Esophagus muscularis mucosa (tissue), 4 donors: ENCODE measurements around the gene LCN1. TPM values are rescaled to one million over a fixed set of nuclear protein-coding genes. Genes with fewer than 3 reads are reported as not detected.

Experiments
- DNase-seq: peaks from one replicate; pipeline ENCODE4 v3.0.0-alpha.2; 2017; ENCODE audit errors: extremely low spot score
- H3K27ac ChIP-seq, 4 donors: fragments of 200-600 bp; sonication (generic); replicated peaks in 1 of 4; 1 replicate in 3 of 4; 2 replicates in 1 of 4; pipeline ENCODE4 v1.5.1; 2016 to 2019; ENCODE audit warnings: mild to moderate bottlenecking in 1 of 4
- H3K27me3 ChIP-seq, 4 donors: fragments of 200-600 bp; sonication (generic); one replicate each; pipeline versions ENCODE4 v1.5.1 to v1.6.0; 2016 to 2019
- H3K36me3 ChIP-seq, 4 donors: fragments of 200-600 bp; sonication (generic); one replicate each; pipeline ENCODE4 v1.5.1; 2016 to 2019
- H3K4me1 ChIP-seq, 4 donors: fragments of 200-600 bp; sonication (generic); one replicate each; pipeline ENCODE4 v1.5.1; 2016 to 2019
- H3K4me3 ChIP-seq, 4 donors: fragments of 200-600 bp; sonication (generic); 1 replicate in 2 of 4; 2 replicates in 2 of 4; pipeline ENCODE4 v1.5.1; 2016 to 2019; ENCODE audit warnings: mild to moderate bottlenecking in 4 of 4, moderate library complexity in 1 of 4
- H3K9me3 ChIP-seq, 4 donors: fragments of 200-600 bp; sonication (generic); 1 replicate in 3 of 4; 2 replicates in 1 of 4; pipeline ENCODE4 v1.5.1; 2016 to 2019
- CTCF ChIP-seq, 3 experiments: fragments of 200-600 bp in 2 of 3; fragments of 450-650 bp in 1 of 3; sonication (generic) in 2 of 3; IDR thresholded peaks; one replicate each; pipeline ENCODE4 v1.5.1; 2017 to 2019; ENCODE audit warnings: antibody characterized with exemption in 3 of 3, mild to moderate bottlenecking in 2 of 3, moderate library complexity in 1 of 3
- EP300 ChIP-seq: sonication (generic); formaldehyde crosslinking; IDR thresholded peaks from one replicate; pipeline ENCODE4 v1.6.1; 2017; ENCODE audit warnings: antibody characterized with exemption
- POLR2A ChIP-seq: fragments of 450-650 bp; IDR thresholded peaks from one replicate; pipeline ENCODE4 v1.6.1; 2017; ENCODE audit warnings: antibody characterized with exemption, moderate library complexity, mild to moderate bottlenecking, low read depth
- POLR2AphosphoS5 ChIP-seq, 2 donors: sonication (generic); formaldehyde crosslinking; IDR thresholded peaks; one replicate each; pipeline ENCODE4 v1.6.1; 2017; ENCODE audit warnings: antibody characterized with exemption in 2 of 2
- WGBS: methylation state at CpG from one replicate; pipeline ENCODE4 v1.1.5; 2018; 5-methylcytosine and 5-hydroxymethylcytosine counted together
- intact Hi-C: fragments of 100-400 bp; cut with DNase I; formaldehyde crosslinking; loops from one replicate; pipeline ENCODE4 v1.15.1; 2023
- total RNA-seq, 4 donors: library from RNA; depleted of rRNA; stranded (reverse); fragments of >200 nt; gene quantifications; one replicate each; pipeline versions ENCODE4 v1.1.0 to v1.2.1, GENCODE V29; 2016

The LCN1 gene
- total RNA-seq, 4 donors from 2014 or later = not detected

- H3K27ac ChIP-seq = no peak overlapping the region
- DNase-seq = no peak
- 48% methylated on average over 10 of the region's 11 CpGs for WGBS
- H3K4me3 ChIP-seq = no peak overlapping the region
- TF ChIP-seq EP300 = no peak
- no peaks in the 10 kb centered on the region for H3K4me1 ChIP-seq
- H3K36me3 ChIP-seq = no peaks in the 10 kb centered on the region
- peaks cover 0 to 12% (median 0%) of the 10 kb centered on the region in 4 donors for H3K9me3 ChIP-seq
- intact Hi-C loops = no loop called here
- peaks cover 0 to 50% (median 0%) of the 10 kb centered on the region in 4 donors for H3K27me3 ChIP-seq
Observed at GRCh38 chr9:135559606-135560005, 38.4 kb downstream of the LCN1 start.

DNA sequence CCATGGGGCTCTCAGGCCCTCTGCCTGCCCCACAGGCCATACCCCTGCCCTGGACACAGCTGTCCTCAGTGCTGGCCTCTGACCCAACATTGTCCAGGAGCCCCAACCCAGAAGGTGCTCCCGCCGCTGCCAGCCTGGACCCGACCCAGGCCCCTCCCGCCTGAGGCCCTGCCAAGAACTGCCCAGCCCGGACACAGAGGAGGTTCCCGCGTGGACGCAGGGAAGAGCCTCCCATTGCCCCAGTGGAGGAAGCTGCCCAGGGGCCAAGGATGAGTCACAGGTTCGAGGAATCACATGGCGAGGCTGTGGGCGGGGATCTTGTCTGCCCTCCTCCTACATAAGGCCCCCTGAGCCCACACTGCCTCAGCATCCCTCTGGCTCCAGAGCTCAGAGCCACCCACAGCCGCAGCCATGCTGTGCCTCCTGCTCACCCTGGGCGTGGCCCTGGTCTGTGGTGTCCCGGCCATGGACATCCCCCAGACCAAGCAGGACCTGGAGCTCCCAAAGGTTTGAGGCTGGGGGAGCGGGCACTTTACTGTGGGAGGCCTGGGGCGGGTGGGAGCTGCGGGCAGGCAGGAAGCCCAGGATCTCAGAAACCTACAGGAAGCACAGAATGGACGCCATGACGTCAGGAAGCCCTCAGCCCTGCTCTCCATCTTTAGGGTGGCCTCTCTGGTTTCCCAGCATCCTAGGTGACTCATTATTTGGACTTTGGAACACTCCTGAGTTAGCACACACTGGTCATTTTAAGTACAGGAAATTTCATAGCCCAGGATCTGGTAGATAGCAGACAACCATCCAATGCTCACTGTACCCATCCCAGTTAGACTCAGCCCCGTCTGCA lies 40.4 kb downstream of the LCN1 start, which contains the start of gene PAEP:
TSS of gene PAEP (plus strand) at position 366 of the 844 bp plus-strand sequence.
- H3K4me3 ChIP-seq = no peak within 1 kb of the TSS
- peaks cover 0 to 70% (median 0%) of the 10 kb centered on the region in 4 donors for H3K27me3 ChIP-seq
- no peaks in the 10 kb centered on the region for H3K36me3 ChIP-seq
- WGBS = 96% methylated on average over 5 of the region's 20 CpGs
- no peaks in the 10 kb centered on the region for H3K4me1 ChIP-seq
- TF ChIP-seq CTCF (IDR thresholded peaks at IDR 0.05) = no peak
- TF ChIP-seq POLR2A = no peak
- no peak for TF ChIP-seq POLR2AphosphoS5 (IDR thresholded peaks at IDR 0.05)
- no peak for TF ChIP-seq EP300
- no peak for DNase-seq
- H3K27ac ChIP-seq = no peak within 1 kb of the TSS
- H3K9me3 ChIP-seq = peaks cover 0 to 12% (median 0%) of the 10 kb centered on the region in 4 donors
- intact Hi-C loops = no loop called here

- 91% methylated on average over 12 of the region's 17 CpGs for WGBS
- no peaks in the 10 kb centered on the region for H3K4me1 ChIP-seq
- H3K27ac ChIP-seq = no peak overlapping the region
- H3K4me3 ChIP-seq = no peak overlapping the region
- no peak for DNase-seq
- H3K9me3 ChIP-seq = peaks cover 0 to 12% (median 0%) of the 10 kb centered on the region in 4 donors
- intact Hi-C loops = no loop called here
- H3K27me3 ChIP-seq = peaks cover 0 to 73% (median 0%) of the 10 kb centered on the region in 4 donors
- TF ChIP-seq CTCF (IDR thresholded peaks at IDR 0.05) (no peak), POLR2AphosphoS5 (IDR thresholded peaks at IDR 0.05) (no peak), POLR2A (no peak), EP300 (no peak)
- H3K36me3 ChIP-seq = no peaks in the 10 kb centered on the region
Observed at GRCh38 chr9:135562235-135562745, 41.0 kb downstream of the LCN1 start.

DNA sequence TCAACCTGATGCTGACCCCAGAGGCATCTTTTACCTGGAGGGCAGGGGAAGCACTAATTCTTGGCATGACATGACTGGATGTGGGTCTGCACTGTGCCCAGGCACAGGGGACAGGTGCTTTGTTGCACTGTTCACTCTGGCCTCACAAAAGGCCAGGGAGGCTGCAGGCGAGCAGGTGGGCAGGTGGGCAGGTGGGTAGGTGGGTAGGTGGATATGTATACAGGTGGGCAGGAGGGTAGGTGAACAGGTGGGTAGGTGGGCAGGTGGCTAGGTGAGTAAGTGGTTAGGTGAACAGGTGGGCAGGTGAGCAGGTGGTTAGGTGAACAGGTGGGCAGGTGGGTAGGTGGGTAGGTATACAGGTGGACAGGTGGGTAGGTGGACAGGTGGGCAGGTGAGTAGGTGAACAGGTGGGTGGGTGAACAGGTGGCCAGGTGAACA lies 41.8 kb downstream of the LCN1 start:
- H3K36me3 ChIP-seq = no peaks in the 10 kb centered on the region
- peaks cover 0 to 12% (median 0%) of the 10 kb centered on the region in 4 donors for H3K9me3 ChIP-seq
- H3K4me3 ChIP-seq = no peak overlapping the region
- intact Hi-C loops = no loop called here
- H3K27me3 ChIP-seq = peaks cover 0 to 80% (median 0%) of the 10 kb centered on the region in 4 donors
- DNase-seq = no peak
- H3K4me1 ChIP-seq = no peaks in the 10 kb centered on the region
- no peak for TF ChIP-seq POLR2A
- no peak for TF ChIP-seq POLR2AphosphoS5 (IDR thresholded peaks at IDR 0.05)
- TF ChIP-seq EP300 = no peak
- no peak for TF ChIP-seq CTCF (IDR thresholded peaks at IDR 0.05)
- H3K27ac ChIP-seq = no peak overlapping the region
- WGBS = 78% methylated on average over 1 of the region's 1 CpG

DNA sequence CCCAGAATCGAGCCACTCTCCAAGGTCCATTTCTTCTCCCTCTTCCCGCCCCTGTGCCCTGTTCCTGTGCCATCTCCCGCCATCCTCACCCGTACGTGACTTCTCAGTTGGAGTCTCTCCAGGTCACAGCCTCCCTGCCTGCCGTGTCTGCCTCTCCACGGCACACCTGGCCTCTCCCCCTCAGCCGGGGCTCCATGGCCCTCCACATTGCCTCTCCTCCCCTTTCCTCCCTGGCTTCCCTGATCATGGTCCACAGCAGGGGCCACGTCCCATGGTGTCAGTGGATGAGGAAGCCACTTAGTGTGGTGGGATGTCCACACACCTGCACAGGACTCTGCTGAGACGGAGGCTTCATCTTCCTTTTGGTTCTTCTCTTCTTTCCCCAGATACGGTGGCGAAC lies 42.6 kb downstream of the LCN1 start:
- Histone ChIP-seq H3K4me3 (no peak overlapping the region), H3K36me3 (no peaks in the 10 kb centered on the region), H3K9me3 (peaks cover 0 to 12% (median under 1%) of the 10 kb centered on the region in 4 donors), H3K4me1 (no peaks in the 10 kb centered on the region), H3K27ac (no peak overlapping the region), H3K27me3 (peaks cover 0 to 84% (median 0%) of the 10 kb centered on the region in 4 donors)
- WGBS = 82% methylated on average over 12 of the region's 12 CpGs
- intact Hi-C loops = no loop called here
- DNase-seq = no peak
- TF ChIP-seq POLR2A = no peak
- TF ChIP-seq POLR2AphosphoS5 (IDR thresholded peaks at IDR 0.05) = no peak
- no peak for TF ChIP-seq EP300
- TF ChIP-seq CTCF (IDR thresholded peaks at IDR 0.05) = no peak
